ENCODE measurements around the gene NAB1.

DNA sequence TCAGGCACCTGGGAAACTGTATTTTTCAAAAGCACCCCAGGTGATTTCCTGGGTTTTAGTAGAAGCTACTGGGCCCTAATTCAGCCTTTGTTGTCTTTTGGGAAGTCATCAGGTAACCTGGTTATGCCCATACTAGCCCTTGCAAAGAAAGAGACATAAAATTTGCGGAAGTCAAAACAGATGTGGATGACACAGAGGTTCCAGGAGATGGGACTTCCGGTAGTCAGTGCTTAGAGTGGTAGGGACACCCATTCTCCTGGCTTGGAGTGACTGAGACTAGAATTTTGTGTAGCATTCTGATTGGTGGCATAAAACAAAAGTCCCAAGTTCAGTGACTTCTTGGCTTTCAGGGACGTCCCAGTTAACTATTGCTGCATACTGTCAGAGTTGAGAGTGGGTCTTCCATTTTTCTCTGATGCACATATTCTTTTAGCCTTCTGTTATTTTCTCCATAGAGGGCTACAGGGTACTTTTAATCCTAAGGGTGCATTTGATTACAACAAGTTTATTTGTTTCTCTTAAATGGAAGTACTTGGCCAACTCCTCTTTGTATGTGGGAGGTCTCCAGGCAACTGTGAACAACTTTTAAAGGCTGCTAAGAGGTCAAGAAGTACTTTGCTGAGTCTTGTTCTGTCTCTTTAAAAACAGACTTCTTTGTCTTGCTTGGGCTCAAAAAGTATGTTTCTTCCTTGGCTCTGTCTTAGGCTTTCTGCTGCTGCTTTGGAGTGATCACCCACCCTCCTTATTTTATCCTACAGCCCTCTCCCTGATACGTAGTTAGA, 8.8 kb downstream of the NAB1 start:
- no peak for TF ChIP-seq POLR2A (IDR thresholded peaks at IDR 0.05)
- TF ChIP-seq, protein P1, sequence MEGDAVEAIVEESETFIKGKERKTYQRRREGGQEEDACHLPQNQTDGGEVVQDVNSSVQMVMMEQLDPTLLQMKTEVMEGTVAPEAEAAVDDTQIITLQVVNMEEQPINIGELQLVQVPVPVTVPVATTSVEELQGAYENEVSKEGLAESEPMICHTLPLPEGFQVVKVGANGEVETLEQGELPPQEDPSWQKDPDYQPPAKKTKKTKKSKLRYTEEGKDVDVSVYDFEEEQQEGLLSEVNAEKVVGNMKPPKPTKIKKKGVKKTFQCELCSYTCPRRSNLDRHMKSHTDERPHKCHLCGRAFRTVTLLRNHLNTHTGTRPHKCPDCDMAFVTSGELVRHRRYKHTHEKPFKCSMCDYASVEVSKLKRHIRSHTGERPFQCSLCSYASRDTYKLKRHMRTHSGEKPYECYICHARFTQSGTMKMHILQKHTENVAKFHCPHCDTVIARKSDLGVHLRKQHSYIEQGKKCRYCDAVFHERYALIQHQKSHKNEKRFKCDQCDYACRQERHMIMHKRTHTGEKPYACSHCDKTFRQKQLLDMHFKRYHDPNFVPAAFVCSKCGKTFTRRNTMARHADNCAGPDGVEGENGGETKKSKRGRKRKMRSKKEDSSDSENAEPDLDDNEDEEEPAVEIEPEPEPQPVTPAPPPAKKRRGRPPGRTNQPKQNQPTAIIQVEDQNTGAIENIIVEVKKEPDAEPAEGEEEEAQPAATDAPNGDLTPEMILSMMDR (IDR thresholded peaks at IDR 0.05 in 4 of 5, conservative IDR thresholded peaks at IDR 0.05 in 1 of 5): no peak
